Fibroblast of skin of left biceps (primary cell): Measurements from ENCODE around the gene VCAN.

Experiments
- DNase-seq, 2 experiments: peaks; one replicate each; pipeline ENCODE4 v3.0.0-alpha.2; 2013; ENCODE audit warnings: low read depth in 2 of 2

The VCAN gene

GRCh38 chr5:83564069-83564749, 92.7 kb downstream of the VCAN start:
- no peak for DNase-seq

GRCh38 chr5:83567741-83568140, 96.2 kb downstream of the VCAN start:
- no peak for DNase-seq

- peak; percentile 89 to 90 for DNase-seq
These were observed 96.6 kb downstream of the VCAN start for GRCh38 chr5:83568186-83568585.

GRCh38 chr5:83570916-83571315, 99.4 kb downstream of the VCAN start:
- DNase-seq: no peak

DNA sequence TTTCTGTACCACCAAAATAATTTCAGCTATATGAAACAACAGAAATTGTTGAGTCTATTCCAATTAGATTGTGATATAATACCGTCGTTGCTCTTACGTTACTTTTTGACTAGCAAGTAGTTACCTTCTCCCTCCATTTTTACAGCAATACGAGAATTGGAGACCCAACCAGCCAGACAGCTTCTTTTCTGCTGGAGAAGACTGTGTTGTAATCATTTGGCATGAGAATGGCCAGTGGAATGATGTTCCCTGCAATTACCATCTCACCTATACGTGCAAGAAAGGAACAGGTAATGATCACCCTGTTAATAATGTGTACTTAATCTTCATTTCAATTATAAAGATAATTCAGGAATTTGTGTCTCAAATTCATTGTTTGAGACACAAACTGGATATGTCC, 100.7 kb downstream of the VCAN start:
- DNase-seq: no peak

DNA sequence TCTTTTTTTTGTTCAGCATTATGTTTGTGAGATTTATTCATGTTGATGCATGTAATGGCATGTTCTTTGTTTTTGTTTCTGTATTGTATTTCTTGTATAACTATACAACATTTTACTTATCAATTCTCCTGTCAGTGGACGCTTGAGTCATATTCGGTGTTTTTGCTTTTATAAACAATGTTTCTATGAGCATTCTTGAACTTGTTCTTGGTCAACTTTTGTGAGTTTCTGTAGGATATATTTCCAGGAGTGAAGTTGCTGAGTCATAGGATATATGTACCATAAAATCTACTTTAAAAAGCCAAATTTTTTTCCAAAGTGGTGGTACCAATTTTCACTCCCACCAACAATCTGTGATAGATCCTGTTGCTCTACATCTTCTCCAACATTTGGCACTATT, 104.8 kb downstream of the VCAN start:
- no peak for DNase-seq

DNA sequence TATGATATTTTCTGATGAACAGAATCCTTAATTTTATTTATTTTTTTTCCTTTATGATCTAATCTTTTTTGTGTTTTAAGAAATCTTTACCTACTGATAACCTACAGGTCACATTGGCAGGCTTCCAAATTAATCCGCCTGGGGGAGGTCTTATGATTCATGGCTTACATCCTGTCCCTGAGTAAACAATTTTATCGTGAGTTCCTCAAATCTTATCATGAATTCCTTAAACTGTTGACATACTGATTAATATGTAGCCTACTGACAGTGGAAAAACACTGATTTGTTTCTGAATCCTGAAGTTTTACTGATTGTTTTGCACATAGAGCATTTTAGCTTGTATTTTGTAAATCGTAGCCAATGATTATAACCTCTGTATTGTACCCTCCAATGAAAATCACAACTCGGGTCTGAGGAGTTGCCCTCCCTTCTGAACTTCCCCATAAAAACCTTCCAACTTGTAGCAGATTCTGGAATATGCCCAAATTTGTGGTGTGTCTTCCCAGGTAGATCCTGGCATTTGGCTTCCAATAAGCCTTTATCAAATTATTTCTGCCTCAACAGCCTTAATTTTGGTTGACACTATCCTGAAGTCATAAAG, 105.6 kb downstream of the VCAN start:
- DNase-seq: no peak

DNA sequence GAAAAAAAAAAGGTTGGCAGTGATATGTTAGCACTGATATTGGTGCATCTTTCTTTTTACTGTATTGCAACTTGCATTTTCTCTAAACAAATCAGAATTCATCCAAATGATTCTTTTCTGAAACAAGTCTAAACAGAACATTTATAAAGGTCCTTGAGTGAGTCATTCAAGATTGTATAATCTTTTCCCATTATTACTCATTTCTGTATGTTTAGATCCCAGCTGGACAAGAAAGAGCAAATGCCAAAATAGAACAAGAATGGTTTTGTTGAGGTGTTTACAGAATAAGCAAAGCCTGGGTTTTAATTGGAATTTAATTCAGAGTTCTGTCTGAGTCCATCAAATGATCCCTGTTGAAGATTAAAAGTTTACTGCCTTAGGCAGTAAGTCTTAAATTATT, 112.3 kb downstream of the VCAN start:
- no peak for DNase-seq

GRCh38 chr5:83586874-83587776, 115.6 kb downstream of the VCAN start:
- DNase-seq: no peak

GRCh38 chr5:83589786-83590185, 118.2 kb downstream of the VCAN start:
- DNase-seq: no peak

GRCh38 chr5:83590966-83591365, 119.4 kb downstream of the VCAN start:
- DNase-seq: no peak

- no peak for DNase-seq
These were observed 123.7 kb downstream of the VCAN start for GRCh38 chr5:83595217-83595616.

GRCh38 chr5:83608122-83608521, 136.6 kb downstream of the VCAN start:
- DNase-seq: no peak

GRCh38 chr5:83614841-83615240, 143.3 kb downstream of the VCAN start:
- DNase-seq: no peak

DNA sequence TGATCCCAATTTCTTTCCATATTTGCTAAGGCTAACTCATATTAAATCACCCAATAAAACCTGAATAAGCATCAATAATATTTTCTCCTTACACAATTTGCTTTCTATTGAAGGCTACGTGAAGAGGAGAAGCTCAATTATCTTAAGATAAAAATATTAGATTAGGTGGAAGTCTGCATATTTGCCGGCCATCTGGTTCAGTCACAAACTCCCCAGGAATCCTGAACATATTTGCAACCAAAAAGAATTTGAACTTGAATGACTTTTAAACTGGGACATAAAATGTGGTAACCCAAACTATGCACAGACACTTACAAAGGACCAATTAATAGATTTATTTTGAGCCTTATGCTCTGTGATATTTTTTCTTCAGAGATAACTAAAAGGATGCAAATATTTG, 156.8 kb downstream of the VCAN start:
- DNase-seq: no peak
